ENCODE results near the gene NRXN3.

Gene NRXN3

GRCh38 chr14:79656496-79656895 is 1486.3 kb downstream of the NRXN3 start:
- intact Hi-C loops (cut with DNase I) = no loop called here
- DNase-seq = no peak

GRCh38 chr14:79658221-79658620 is 1488.0 kb downstream of the NRXN3 start:
- intact Hi-C loops (cut with DNase I) = no loop called here
- peak in 2 of 10 donors; percentile 17 to 75 for DNase-seq

GRCh38 chr14:79658769-79659168 is 1488.6 kb downstream of the NRXN3 start:
- no peak for DNase-seq
- intact Hi-C loops (cut with DNase I) = no loop called here

- intact Hi-C loops (cut with DNase I) = no loop called here
- DNase-seq = no peak
These were observed 1490.1 kb downstream of the NRXN3 start for GRCh38 chr14:79660053-79660939.

- DNase-seq = no peak
- intact Hi-C loops (cut with DNase I) = no loop called here
These were observed 1491.6 kb downstream of the NRXN3 start for GRCh38 chr14:79661752-79662151.

- DNase-seq = no peak
- intact Hi-C loops (cut with DNase I) = no loop called here
These were observed 1493.3 kb downstream of the NRXN3 start for GRCh38 chr14:79663453-79663852.

GRCh38 chr14:79665556-79665955 is 1495.4 kb downstream of the NRXN3 start:
- no peak for DNase-seq
- intact Hi-C loops (cut with DNase I) = no loop called here

GRCh38 chr14:79668951-79669350 is 1498.8 kb downstream of the NRXN3 start:
- DNase-seq = no peak
- intact Hi-C loops (cut with DNase I) = no loop called here

- DNase-seq = no peak
- intact Hi-C loops (cut with DNase I) = no loop called here
These were observed 1500.6 kb downstream of the NRXN3 start for GRCh38 chr14:79670811-79671210.

GRCh38 chr14:79680087-79680486 is 1509.9 kb downstream of the NRXN3 start:
- intact Hi-C loops (cut with DNase I) = no loop called here
- DNase-seq = no peak

- intact Hi-C loops (cut with DNase I) = no loop called here
These were observed 1516.0 kb downstream of the NRXN3 start for GRCh38 chr14:79686196-79686595.

GRCh38 chr14:79690960-79691359 is 1520.8 kb downstream of the NRXN3 start:
- intact Hi-C loops (cut with DNase I) = no loop called here
- no peak for DNase-seq

More at GRCh38 chr14:79686196-79686595, 1516.0 kb downstream of the NRXN3 start:
- DNase-seq = no peak

- intact Hi-C loops (cut with DNase I) = no loop called here
- DNase-seq = no peak
These were observed 1523.8 kb downstream of the NRXN3 start for GRCh38 chr14:79693935-79694334.

- DNase-seq = no peak
- intact Hi-C loops (cut with DNase I) = no loop called here
These were observed 1525.1 kb downstream of the NRXN3 start for GRCh38 chr14:79695307-79695706.

- no peak for DNase-seq
- intact Hi-C loops (cut with DNase I) = no loop called here
These were observed 1528.1 kb downstream of the NRXN3 start for GRCh38 chr14:79698298-79698711.

- no peak for DNase-seq
- intact Hi-C loops (cut with DNase I) = no loop called here
These were observed 1529.0 kb downstream of the NRXN3 start for GRCh38 chr14:79699206-79699605.

GRCh38 chr14:79701371-79701770 is 1531.2 kb downstream of the NRXN3 start:
- intact Hi-C loops (cut with DNase I) = no loop called here
- no peak for DNase-seq

- intact Hi-C loops (cut with DNase I) = no loop called here
- DNase-seq = no peak
These were observed 1532.0 kb downstream of the NRXN3 start for GRCh38 chr14:79702197-79702596.

GRCh38 chr14:79703209-79703608 is 1533.0 kb downstream of the NRXN3 start:
- peak in 2 of 10 donors; percentile 13 to 67 for DNase-seq
- intact Hi-C loops (cut with DNase I) = no loop called here

- intact Hi-C loops (cut with DNase I) = no loop called here
- DNase-seq = no peak
These were observed 1534.1 kb downstream of the NRXN3 start for GRCh38 chr14:79704041-79704807.

GRCh38 chr14:79705126-79705894 is 1535.1 kb downstream of the NRXN3 start:
- intact Hi-C loops (cut with DNase I) = no loop called here

More at GRCh38 chr14:79705126-79705894, 1535.1 kb downstream of the NRXN3 start:
- DNase-seq = no peak
